ENCODE measurements around the gene CCDC78. TPM values are rescaled to one million over a fixed set of nuclear protein-coding genes. Genes with fewer than 3 reads are reported as not detected.

Gene CCDC78
- total RNA-seq, 1 donor from 2014 or later = 0.16 TPM

DNA sequence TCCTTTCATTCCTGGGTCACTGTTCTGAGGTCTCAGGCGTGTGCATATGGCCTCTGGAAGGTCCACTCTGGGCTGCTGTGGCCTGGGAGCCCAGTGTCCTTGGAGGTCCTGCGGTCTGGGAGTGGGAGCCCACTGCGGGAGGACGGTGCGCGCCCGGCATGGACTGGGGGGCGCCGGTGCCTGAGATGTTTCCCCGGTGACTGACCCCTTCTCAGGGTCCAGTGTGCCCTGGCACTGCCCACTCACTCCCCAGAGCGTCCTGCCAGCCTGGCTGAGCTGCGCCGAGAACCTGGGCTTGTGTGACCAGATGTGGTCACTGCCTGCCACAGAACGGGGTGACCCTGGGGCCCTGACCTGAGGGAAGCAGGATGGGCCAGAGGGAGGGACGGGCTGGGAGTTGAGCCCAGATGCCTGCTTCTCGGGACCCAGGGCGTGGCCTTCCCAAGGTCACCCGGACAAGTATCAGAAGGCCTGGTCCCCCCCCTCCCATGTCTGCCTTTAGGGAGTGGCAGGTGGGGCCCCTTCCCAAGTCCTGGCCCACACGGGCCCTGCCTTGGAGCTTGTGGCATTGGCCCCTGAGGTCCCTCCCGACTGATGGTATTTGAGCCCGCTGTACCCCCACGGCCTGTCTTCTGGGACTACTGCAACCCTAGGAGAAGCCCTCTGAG lies 51.9 kb downstream of the CCDC78 start:
- intact Hi-C loops (cut with DNase I) = no loop called here
- DNase-seq (ENCODE audit: low spot score) = no peak

DNA sequence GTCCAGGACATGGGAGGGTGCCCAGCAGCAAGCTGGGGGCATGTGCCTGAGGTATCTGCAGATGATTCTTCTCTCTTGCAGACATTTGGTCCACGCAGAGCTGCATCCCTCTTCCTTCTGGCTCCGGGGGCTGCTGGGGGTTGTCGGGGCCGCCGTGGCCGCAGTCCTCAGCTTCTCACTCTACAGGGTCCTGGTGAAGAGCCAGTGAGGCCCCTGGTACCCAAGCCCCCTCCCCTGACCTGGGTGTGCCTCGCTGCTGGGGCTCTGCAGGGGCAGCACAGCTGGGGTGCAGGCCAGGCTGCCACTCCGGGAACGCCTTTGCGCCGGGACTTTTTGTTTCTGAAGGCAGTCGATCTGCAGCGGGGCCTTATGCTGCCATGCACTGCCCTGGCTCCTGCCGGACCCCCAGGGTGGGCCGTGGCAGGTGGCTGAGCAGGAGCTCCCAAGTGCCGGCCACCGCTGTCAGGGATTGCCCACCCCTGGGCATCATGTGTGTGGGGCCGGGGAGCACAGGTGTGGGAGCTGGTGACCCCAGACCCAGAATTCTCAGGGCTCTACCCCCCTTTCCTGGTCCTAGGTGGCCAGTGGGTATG lies 52.7 kb downstream of the CCDC78 start:
- intact Hi-C loops (cut with DNase I) = no loop called here
- no peak for DNase-seq (ENCODE audit: low spot score)

DNA sequence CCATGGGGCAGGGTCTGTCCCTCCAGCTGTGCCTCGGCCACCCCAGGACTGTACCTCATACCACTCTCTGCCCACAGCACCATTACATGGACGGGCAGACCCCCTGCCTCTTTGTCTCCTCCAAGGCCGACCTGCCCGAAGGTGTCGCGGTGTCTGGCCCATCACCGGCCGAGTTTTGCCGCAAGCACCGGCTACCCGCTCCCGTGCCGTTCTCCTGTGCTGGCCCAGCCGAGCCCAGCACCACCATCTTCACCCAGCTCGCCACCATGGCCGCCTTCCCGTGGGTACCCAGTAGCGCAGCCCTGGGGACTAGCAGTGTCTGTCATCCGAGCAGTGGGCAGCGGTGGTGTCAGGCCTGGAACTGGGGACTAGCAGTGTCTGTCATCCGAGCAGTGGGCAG lies 53.4 kb downstream of the CCDC78 start:
- intact Hi-C loops (cut with DNase I) = no loop called here
- no peak for DNase-seq (ENCODE audit: low spot score)

Small RNAs within 50 kb of the gene (microRNA-seq; reads per million reads assigned to microRNA genes)
- not detected for gene MIR662

Other genes with a start within 250 kb of the CCDC78 start
- gene CAPN15, start 198.7 kb downstream of the CCDC78 start, total RNA-seq = 18.5 TPM
- not detected for gene PRR35, start 166.0 kb downstream of the CCDC78 start, total RNA-seq
- gene NHLRC4, start 159.4 kb downstream of the CCDC78 start, total RNA-seq = 0.30 TPM
- gene PIGQ, start 156.5 kb downstream of the CCDC78 start, total RNA-seq = 25.5 TPM
- gene RAB40C, start 136.4 kb downstream of the CCDC78 start, total RNA-seq = 19.4 TPM
- gene WFIKKN1, start 95.5 kb downstream of the CCDC78 start, total RNA-seq = 0.40 TPM
- gene METTL26, start 90.1 kb downstream of the CCDC78 start, total RNA-seq = 47.7 TPM
- 90.3 TPM for gene MCRIP2, start 84.6 kb downstream of the CCDC78 start, total RNA-seq
- gene WDR90, start 77.1 kb downstream of the CCDC78 start, total RNA-seq = 13.9 TPM
- 102 TPM for gene RHOT2, start 58.3 kb downstream of the CCDC78 start, total RNA-seq
- gene RHBDL1, start 50.8 kb downstream of the CCDC78 start, total RNA-seq = 1.8 TPM
- 110 TPM for gene STUB1, start 46.0 kb downstream of the CCDC78 start, total RNA-seq
- gene JMJD8, start 42.1 kb downstream of the CCDC78 start, total RNA-seq = 50.5 TPM
- gene WDR24, start 36.0 kb downstream of the CCDC78 start, total RNA-seq = 9.1 TPM
- 1.5 TPM for gene FBXL16, start 20.6 kb downstream of the CCDC78 start, total RNA-seq
- 73.3 TPM for gene METRN, start 11.3 kb downstream of the CCDC78 start, total RNA-seq
- 36.6 TPM for gene ANTKMT, start 5.3 kb downstream of the CCDC78 start, total RNA-seq
- gene HAGHL, start 663 bp upstream of the CCDC78 start, total RNA-seq = 10.9 TPM
- 21.7 TPM for gene CIAO3, start 14.6 kb upstream of the CCDC78 start, total RNA-seq
- not detected for gene MSLN, start 34.3 kb upstream of the CCDC78 start, total RNA-seq
- 7.9 TPM for gene RPUSD1, start 61.9 kb upstream of the CCDC78 start, total RNA-seq
- gene CHTF18, start 62.2 kb upstream of the CCDC78 start, total RNA-seq = 7.1 TPM
- not detected for gene GNG13, start 74.3 kb upstream of the CCDC78 start, total RNA-seq
- 8.4 TPM for gene LMF1, start 244.5 kb upstream of the CCDC78 start, total RNA-seq

Data from cardiac septum (tissue), 1 donor.